Esophagus squamous epithelium (tissue), 4 donors: ENCODE results near the gene CDAN1.

Experiments used
- CTCF ChIP-seq, 6 experiments: fragments of 450-650 bp in 4 of 6; fragments of 200-600 bp in 2 of 6; sonication (generic) in 2 of 6; IDR thresholded peaks; one replicate each; pipeline ENCODE4 v1.5.1; 2016 to 2019; ENCODE audit warnings: antibody characterized with exemption in 6 of 6, mild to moderate bottlenecking in 4 of 6, moderate library complexity in 4 of 6
- POLR2A ChIP-seq, 4 donors: fragments of 450-650 bp; IDR thresholded peaks; one replicate each; pipeline ENCODE4 v1.6.1; 2017; ENCODE audit warnings: antibody characterized with exemption in 4 of 4, mild to moderate bottlenecking in 4 of 4, moderate library complexity in 3 of 4

GRCh38 chr15:42681119-42681518 lies 55.8 kb downstream of the CDAN1 start:
- TF ChIP-seq CTCF (IDR thresholded peaks at IDR 0.05) = no peak
- no peak for TF ChIP-seq POLR2A (IDR thresholded peaks at IDR 0.05)
